ENCODE data around the gene SIGLEC6. TPM values are rescaled to one million over a fixed set of nuclear protein-coding genes. Genes with fewer than 3 reads are reported as not detected.

Gene SIGLEC6
- total RNA-seq, 1 donor from 2014 or later, result not detected

DNA sequence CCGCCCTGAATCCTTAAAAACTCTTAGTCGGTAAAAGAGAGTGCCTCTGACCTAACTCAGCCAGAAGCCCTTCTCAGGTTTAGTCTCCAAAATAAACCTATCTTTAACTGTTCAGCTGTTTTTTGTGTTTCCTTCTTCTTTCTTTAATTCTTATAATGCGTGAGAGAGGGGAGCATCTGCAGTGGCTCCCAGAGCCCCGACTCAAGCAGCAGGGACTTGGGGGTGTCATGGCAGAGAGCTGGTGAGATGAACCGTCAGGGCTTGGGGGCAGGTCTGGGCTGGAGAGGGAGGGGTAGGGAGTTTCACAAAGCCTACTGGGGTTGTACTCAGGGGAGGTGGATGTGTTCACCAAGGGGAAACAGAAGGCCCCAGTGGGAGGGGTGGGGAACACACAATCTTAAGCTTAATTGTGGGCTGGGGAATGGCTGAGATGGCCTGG lies 16.8 kb upstream of the SIGLEC6 start:
- no peak for DNase-seq (ENCODE audit: low spot score)
- TF ChIP-seq CTCF (IDR thresholded peaks at IDR 0.05), result no peak
- H3K4me3 Mint-ChIP-seq (ENCODE audit: unreplicated experiment), result no peak overlapping the region
- peaks cover 3% of the 10 kb centered on the region for H3K9me3 Mint-ChIP-seq (ENCODE audit: low read depth)
- H3K4me1 Mint-ChIP-seq (ENCODE audit: low read depth), result no peaks in the 10 kb centered on the region
- H3K27ac Mint-ChIP-seq (ENCODE audit: unreplicated experiment), result no peak overlapping the region
- no peaks in the 10 kb centered on the region for H3K27me3 Mint-ChIP-seq (ENCODE audit: low read depth)
- H3K36me3 Mint-ChIP-seq (ENCODE audit: low read depth), result no peaks in the 10 kb centered on the region

GRCh38 chr19:51547397-51548212 lies 16.1 kb upstream of the SIGLEC6 start:
- H3K4me3 Mint-ChIP-seq (ENCODE audit: unreplicated experiment), result no peak overlapping the region
- no peak overlapping the region for H3K27ac Mint-ChIP-seq (ENCODE audit: unreplicated experiment)
- DNase-seq (ENCODE audit: low spot score), result no peak
- no peaks in the 10 kb centered on the region for H3K4me1 Mint-ChIP-seq (ENCODE audit: low read depth)
- no peaks in the 10 kb centered on the region for H3K27me3 Mint-ChIP-seq (ENCODE audit: low read depth)
- no peak for TF ChIP-seq CTCF (IDR thresholded peaks at IDR 0.05)
- no peaks in the 10 kb centered on the region for H3K36me3 Mint-ChIP-seq (ENCODE audit: low read depth)
- H3K9me3 Mint-ChIP-seq (ENCODE audit: low read depth), result peaks cover 3% of the 10 kb centered on the region

GRCh38 chr19:51546650-51547396 lies 15.4 kb upstream of the SIGLEC6 start:
- Mint-ChIP-seq H3K4me3 (ENCODE audit: unreplicated experiment) (no peak overlapping the region), H3K4me1 (ENCODE audit: low read depth) (no peaks in the 10 kb centered on the region), H3K27ac (ENCODE audit: unreplicated experiment) (no peak overlapping the region), H3K27me3 (ENCODE audit: low read depth) (peaks cover 2% of the 10 kb centered on the region), H3K36me3 (ENCODE audit: low read depth) (no peaks in the 10 kb centered on the region), H3K9me3 (ENCODE audit: low read depth) (peaks cover 3% of the 10 kb centered on the region)
- no peak for TF ChIP-seq CTCF (IDR thresholded peaks at IDR 0.05)
- DNase-seq (ENCODE audit: low spot score), result no peak

GRCh38 chr19:51546107-51546649 lies 14.7 kb upstream of the SIGLEC6 start:
- no peak for DNase-seq (ENCODE audit: low spot score)
- Mint-ChIP-seq H3K36me3 (ENCODE audit: low read depth) (no peaks in the 10 kb centered on the region), H3K4me3 (ENCODE audit: unreplicated experiment) (no peak overlapping the region), H3K9me3 (ENCODE audit: low read depth) (peaks cover 3% of the 10 kb centered on the region), H3K27ac (ENCODE audit: unreplicated experiment) (no peak overlapping the region), H3K27me3 (ENCODE audit: low read depth) (peaks cover 5% of the 10 kb centered on the region), H3K4me1 (ENCODE audit: low read depth) (no peaks in the 10 kb centered on the region)
- no peak for TF ChIP-seq CTCF (IDR thresholded peaks at IDR 0.05)

DNA sequence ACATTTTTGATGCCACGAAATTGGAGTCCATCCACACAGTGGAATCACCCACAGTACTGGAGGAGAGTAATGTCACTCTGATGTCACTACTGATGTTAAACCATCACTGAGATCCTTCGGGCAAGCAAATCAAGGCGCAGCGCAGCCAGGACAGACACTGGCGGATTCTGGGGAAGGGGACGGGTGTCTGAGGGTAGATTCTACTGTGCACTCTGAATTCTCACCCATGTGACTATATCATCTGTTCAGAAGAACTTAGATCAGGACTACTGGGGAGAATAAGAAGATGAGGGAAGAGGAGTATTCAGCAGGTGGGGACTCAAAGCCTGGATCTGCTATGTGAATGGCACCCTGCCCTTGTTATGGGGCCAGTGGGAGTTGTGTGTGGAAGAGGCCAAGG lies 12.6 kb upstream of the SIGLEC6 start:
- Mint-ChIP-seq H3K4me1 (ENCODE audit: low read depth) (no peaks in the 10 kb centered on the region), H3K27ac (ENCODE audit: unreplicated experiment) (no peak overlapping the region), H3K36me3 (ENCODE audit: low read depth) (no peaks in the 10 kb centered on the region), H3K9me3 (ENCODE audit: low read depth) (peaks cover under 1% of the 10 kb centered on the region), H3K27me3 (ENCODE audit: low read depth) (peaks cover 7% of the 10 kb centered on the region), H3K4me3 (ENCODE audit: unreplicated experiment) (no peak overlapping the region)
- no peak for DNase-seq (ENCODE audit: low spot score)
- TF ChIP-seq CTCF (IDR thresholded peaks at IDR 0.05), result no peak

All from chondrocyte (in vitro differentiated cells).